Neural crest cell (in vitro differentiated cells): Measurements from ENCODE around the gene CRYGB. TPM values are rescaled to one million over a fixed set of nuclear protein-coding genes. Genes with fewer than 3 reads are reported as not detected.

Experiments used
- DNase-seq: peaks from one replicate; pipeline ENCODE4 v3.0.0; 2021; ENCODE audit warnings: low read depth, mixed read lengths, low spot score
- H3K27ac Mint-ChIP-seq: one replicate; pipeline ENCODE4 v1.8.0; 2021; ENCODE audit warnings: mild to moderate bottlenecking, mixed read lengths; ENCODE audit not compliant: unreplicated experiment
- H3K27me3 Mint-ChIP-seq: 2 replicates; pipeline ENCODE4 v1.8.0; 2021; ENCODE audit warnings: low read depth, mild to moderate bottlenecking, mixed read lengths
- H3K36me3 Mint-ChIP-seq: 2 replicates; pipeline ENCODE4 v1.8.0; 2021; ENCODE audit warnings: low read depth, mild to moderate bottlenecking, mixed read lengths
- H3K4me1 Mint-ChIP-seq: 2 replicates; pipeline ENCODE4 v1.8.0; 2021; ENCODE audit warnings: mixed read lengths
- H3K4me3 Mint-ChIP-seq: one replicate; pipeline ENCODE4 v1.8.0; 2021; ENCODE audit warnings: mild to moderate bottlenecking, mixed read lengths
- H3K9me3 Mint-ChIP-seq: 2 replicates; pipeline ENCODE4 v1.8.0; 2021; ENCODE audit warnings: mixed read lengths
- CTCF ChIP-seq: fragments of 200-600 bp; sonication (generic); conservative IDR thresholded peaks from 2 replicates; pipeline ENCODE4 v1.5.0; 2021; ENCODE audit warnings: antibody characterized with exemption, mild to moderate bottlenecking
- total RNA-seq: library from RNA; stranded (reverse); gene quantifications from 2 replicates; pipeline ENCODE4 v1.2.1, GENCODE V29; 2021

Gene CRYGB
- total RNA-seq, 1 donor from 2014 or later = not detected

- no peak for TF ChIP-seq CTCF
- no peak for DNase-seq
- Mint-ChIP-seq H3K4me1 (peaks cover 7% of the 10 kb centered on the region), H3K27ac (no peak overlapping the region), H3K9me3 (peaks cover 5% of the 10 kb centered on the region), H3K4me3 (no peak overlapping the region), H3K27me3 (no peaks in the 10 kb centered on the region), H3K36me3 (no peaks in the 10 kb centered on the region)
Measured at GRCh38 chr2:208150094-208150493, 4.1 kb upstream of the CRYGB start.

DNA sequence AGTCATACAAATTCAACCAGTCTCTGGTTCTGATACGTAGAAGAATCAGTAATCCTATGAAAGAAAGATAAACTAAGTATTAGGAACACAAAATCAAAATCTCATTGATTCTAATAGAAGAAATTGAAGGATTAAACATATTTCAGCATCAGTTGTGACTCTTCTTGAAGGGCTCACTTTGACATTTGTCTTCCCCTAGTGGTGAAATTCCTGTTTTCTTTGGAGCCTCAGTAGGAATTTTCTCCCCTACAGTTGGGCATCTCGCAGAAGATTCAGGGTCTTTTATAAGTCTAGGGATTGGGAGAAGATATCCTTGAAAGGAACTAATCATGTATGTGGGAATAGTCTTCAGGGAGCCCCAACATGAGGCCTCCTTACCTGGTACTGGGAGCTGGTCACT lies 2.8 kb upstream of the CRYGB start:
- peak; percentile 39 for TF ChIP-seq CTCF
- no peaks in the 10 kb centered on the region for H3K27me3 Mint-ChIP-seq
- no peak overlapping the region for H3K27ac Mint-ChIP-seq
- peaks cover 5% of the 10 kb centered on the region for H3K9me3 Mint-ChIP-seq
- no peak overlapping the region for H3K4me3 Mint-ChIP-seq
- DNase-seq = no peak
- H3K36me3 Mint-ChIP-seq = no peaks in the 10 kb centered on the region
- peaks cover 7% of the 10 kb centered on the region for H3K4me1 Mint-ChIP-seq

DNA sequence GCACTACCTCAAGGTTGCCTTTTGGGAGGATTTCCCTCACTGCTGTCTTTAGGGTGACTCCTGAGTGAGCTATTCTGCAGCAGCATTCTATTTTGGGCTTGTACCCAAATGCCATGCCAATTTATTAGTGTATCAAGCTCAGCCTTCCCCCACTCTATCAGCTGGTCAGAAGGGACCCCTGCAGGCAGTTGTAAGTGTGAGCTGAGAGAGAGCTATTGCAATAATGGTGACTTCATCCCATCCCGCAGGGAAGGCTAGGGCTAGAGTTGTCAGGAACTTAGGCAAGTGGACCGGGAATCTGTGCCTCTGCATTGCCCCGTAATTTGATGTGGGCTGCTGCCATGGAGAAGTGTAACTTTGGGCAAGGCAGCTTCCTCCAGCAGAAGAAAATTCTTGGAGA lies 1.8 kb upstream of the CRYGB start:
- no peak for TF ChIP-seq CTCF
- Mint-ChIP-seq H3K36me3 (no peaks in the 10 kb centered on the region), H3K4me3 (no peak overlapping the region), H3K9me3 (peaks cover 5% of the 10 kb centered on the region), H3K27me3 (no peaks in the 10 kb centered on the region), H3K27ac (no peak overlapping the region), H3K4me1 (peaks cover 10% of the 10 kb centered on the region)
- no peak for DNase-seq

- no peaks in the 10 kb centered on the region for H3K36me3 Mint-ChIP-seq
- TF ChIP-seq CTCF = no peak
- no peaks in the 10 kb centered on the region for H3K27me3 Mint-ChIP-seq
- no peak for DNase-seq
- peaks cover 5% of the 10 kb centered on the region for H3K9me3 Mint-ChIP-seq
- H3K4me1 Mint-ChIP-seq = peaks cover 12% of the 10 kb centered on the region
- H3K4me3 Mint-ChIP-seq = no peak overlapping the region
- peak overlapping the region; percentile 63 for H3K27ac Mint-ChIP-seq
Measured at GRCh38 chr2:208147008-208147407, 1.1 kb upstream of the CRYGB start.

DNA sequence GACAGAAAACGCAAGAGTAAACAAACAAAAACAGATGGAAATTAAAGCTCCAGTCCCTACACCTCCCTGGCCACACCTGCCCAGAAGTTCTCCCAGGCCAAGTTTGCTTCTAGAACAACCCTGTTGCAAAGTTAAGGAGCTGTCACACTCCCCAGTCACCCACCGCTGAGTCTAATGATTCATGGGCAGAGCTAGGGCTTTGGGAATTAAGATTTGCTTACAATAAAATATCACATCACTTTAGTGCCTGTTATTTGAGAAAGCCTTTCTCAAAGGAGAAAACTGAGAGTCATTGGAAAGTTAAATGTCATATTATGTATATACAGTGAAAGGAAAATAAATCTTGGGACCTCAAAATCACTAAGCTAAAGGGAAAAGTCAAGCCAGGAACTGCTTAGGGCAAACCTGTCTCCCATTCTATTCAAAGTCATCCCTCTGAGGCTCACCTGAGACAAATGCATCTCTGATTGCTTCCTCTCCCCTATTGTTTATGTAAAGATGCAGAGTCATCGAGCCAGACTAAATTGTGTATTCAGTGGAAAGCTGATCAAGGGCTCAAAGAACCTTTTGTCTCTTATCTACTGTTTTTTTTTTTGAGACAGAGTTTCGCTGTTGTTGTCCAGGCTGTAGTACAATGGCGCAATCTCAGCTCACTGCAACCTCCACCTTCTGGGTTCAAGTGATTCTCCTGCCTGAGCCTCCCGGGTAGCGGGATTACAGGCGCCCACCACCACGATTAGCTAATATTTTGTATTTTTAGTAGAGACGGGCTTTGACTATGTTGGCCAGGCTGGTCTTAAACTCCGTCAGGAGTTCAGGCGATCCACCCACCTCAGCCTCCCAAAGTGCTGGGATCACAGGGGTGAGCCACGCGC lies 2.8 kb downstream of the CRYGB start:
- Mint-ChIP-seq H3K27ac (peak overlapping the region; percentile 62), H3K36me3 (no peaks in the 10 kb centered on the region), H3K27me3 (no peaks in the 10 kb centered on the region), H3K4me1 (peaks cover 12% of the 10 kb centered on the region), H3K4me3 (no peak overlapping the region), H3K9me3 (no peaks in the 10 kb centered on the region)
- TF ChIP-seq CTCF = no peak
- no peak for DNase-seq
